GM19324 (cell line): ENCODE results near the gene CNTN1.
"Not testable (repeated sequence)": the region's sequence is repeated elsewhere in the genome, so short reads cannot be mapped to it uniquely, and the experiment has no call there.

ENCODE experiments used
- ATAC-seq: cut with Tn5 transposase; IDR thresholded peaks from one replicate; pipeline ENCODE4 v1.9.1; 2021; ENCODE audit warnings: mild to moderate bottlenecking, moderate library complexity; ENCODE audit not compliant: unreplicated experiment, low FRiP score

Gene CNTN1

GRCh38 chr12:41081241-41081640 lies 389.0 kb downstream of the CNTN1 start:
- not testable (repeated sequence) for ATAC-seq

- no peak for ATAC-seq
Measured at GRCh38 chr12:41089438-41089837, 397.2 kb downstream of the CNTN1 start.

DNA sequence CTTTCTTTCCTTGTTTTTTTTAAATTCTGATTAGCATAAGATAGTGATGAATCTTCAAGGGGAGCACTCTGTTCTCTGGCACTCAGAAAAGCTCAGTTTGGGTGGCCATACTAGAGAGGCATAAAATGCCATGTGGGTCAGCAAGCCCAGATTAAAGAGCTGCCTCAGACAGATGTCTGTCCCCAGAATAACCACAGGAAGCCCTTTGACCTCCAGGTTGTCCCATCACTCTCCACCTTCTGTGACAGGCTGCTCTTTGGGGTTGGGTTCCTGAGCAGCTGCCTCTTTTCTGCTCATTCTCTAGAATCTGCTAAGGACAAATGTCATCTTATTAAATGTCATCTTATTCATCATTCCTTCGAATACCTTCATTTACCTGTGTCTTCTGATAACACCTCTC lies 399.9 kb downstream of the CNTN1 start:
- ATAC-seq, result no peak

- no peak for ATAC-seq
Measured at GRCh38 chr12:41096797-41097196, 404.6 kb downstream of the CNTN1 start.

DNA sequence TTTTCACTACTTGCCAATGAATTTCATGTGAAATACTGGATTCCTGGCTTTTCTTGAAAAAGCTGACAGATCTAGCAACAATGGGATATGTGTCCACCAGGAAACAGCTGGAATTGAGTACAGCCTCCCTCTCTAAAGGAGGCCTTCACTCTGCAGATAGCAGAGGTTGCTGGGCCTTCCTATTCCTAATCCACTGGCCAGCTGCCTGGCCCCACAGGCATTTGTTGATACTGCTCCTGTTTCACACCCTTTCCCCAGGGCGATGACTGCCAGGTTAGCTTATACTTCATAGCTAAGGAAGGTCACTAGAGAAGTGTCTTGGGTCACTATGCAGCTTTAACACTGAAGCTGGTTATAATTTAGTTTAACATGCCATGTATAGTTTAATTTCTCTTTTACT lies 408.3 kb downstream of the CNTN1 start:
- ATAC-seq, result no peak

GRCh38 chr12:41101806-41102205 lies 409.6 kb downstream of the CNTN1 start:
- no peak for ATAC-seq

DNA sequence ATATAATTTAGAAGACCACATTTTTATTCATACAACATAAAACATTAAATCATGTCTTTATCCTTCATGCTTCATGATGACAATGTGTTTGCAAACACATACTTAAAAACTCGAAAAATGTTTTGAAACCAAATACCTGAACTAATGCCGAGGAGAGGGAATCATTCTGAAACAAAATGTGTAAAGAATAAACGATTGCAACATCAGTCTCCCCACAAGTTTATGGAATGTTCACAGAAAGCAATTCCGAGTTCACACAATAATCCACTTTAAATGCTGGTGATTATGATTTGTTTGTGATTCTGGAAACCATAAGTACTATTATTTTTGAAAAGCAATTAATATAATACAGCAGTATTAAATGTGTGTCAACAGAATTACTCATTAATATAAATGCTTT lies 411.4 kb downstream of the CNTN1 start:
- ATAC-seq, result no peak

GRCh38 chr12:41106315-41106714 lies 414.1 kb downstream of the CNTN1 start:
- no peak for ATAC-seq

DNA sequence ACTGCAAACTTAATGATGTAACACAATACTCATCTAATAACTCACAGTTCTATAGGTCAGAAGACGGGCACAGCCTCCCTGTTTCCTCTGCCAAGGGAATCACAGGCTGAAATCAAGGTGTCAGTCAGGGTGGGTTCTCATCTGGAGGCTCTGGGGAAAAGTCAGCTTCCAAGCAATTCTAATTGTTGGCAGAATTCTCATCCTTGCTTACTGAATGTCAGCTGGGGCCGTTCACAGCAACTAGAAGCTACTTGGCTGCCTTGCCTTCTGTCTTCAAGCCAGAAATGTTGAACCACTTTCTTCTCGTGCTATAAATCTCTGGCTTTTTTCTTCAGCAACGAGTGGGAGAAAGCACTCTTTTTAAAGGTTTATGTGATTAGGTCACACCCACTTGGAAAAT lies 415.8 kb downstream of the CNTN1 start:
- ATAC-seq, result no peak

DNA sequence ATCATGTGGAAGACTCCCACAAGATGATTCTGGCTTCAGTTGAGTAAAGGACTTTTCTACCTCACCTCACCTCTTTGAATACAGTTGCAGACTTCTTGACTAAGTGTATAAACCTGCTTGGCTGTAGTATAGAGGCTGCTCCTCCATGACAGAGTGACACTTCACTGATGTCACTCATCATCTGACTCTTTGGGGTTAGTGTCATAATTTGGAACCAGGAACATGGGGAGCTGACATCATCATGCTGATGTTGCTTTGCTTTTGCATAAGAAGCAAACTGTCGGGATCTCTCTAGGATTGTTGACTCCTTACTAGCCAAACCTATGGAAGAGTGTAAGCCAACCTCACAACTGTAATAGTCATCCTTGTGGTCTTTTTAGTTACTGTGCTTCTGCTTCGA lies 420.7 kb downstream of the CNTN1 start:
- ATAC-seq, result no peak

DNA sequence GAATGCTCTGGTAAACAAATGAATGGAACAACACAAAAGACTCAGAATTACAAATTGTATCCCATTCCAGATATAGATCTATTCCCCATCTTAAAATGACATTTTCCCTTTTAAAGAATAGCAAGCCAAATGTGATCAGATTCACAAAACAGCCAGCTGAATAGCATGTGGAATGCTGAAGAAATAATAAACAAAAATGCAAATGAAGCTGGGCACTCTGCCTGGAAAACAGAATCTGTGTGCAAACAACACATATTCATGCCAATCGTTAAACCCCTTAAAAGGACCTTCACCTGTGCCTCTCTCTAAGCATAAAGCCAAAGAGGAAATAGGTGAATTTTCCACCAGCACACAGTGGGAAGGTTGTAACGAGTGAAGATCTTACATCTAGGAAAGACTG lies 428.0 kb downstream of the CNTN1 start:
- ATAC-seq, result no peak

GRCh38 chr12:41121374-41121773 lies 429.1 kb downstream of the CNTN1 start:
- ATAC-seq, result no peak
